Suprapubic skin (tissue), 4 donors: ENCODE results near the gene CST4.

Experiments used
- EP300 ChIP-seq: sonication (generic); formaldehyde crosslinking; IDR thresholded peaks from one replicate; pipeline ENCODE4 v1.6.1; 2017; ENCODE audit warnings: antibody characterized with exemption
- POLR2A ChIP-seq, 2 donors: fragments of 450-650 bp; IDR thresholded peaks; one replicate each; pipeline ENCODE4 v1.6.1; 2017; ENCODE audit warnings: antibody characterized with exemption in 2 of 2, mild to moderate bottlenecking in 2 of 2, moderate library complexity in 2 of 2
- POLR2AphosphoS5 ChIP-seq, 3 donors: sonication (generic); formaldehyde crosslinking; IDR thresholded peaks; one replicate each; pipeline ENCODE4 v1.6.1; 2017; ENCODE audit warnings: antibody characterized with exemption in 3 of 3
- TF ChIP-seq, protein P1 (sequence below), 2 donors: fragments of 200-600 bp in 1 of 2; fragments of 450-650 bp in 1 of 2; sonication (generic) in 1 of 2; IDR thresholded peaks; one replicate each; pipeline ENCODE4 v1.5.1; 2016 to 2019; ENCODE audit warnings: antibody characterized with exemption in 2 of 2, mild to moderate bottlenecking in 1 of 2, moderate library complexity in 1 of 2

DNA sequence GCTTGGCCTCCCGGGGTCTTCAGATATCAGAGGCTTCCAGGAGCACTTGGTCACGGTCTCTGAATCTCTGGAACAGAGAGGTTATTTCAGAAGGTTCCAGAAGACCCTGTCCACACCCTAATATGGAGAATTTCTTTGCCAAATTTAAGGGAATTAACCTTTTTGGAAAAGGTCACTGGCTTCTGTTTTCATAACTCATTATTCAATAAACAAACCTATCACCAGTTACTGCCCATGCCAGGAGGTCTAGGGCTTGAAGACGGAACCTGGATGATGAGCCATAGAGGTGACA lies 507 bp upstream of the CST4 start:
- TF ChIP-seq, protein P1, sequence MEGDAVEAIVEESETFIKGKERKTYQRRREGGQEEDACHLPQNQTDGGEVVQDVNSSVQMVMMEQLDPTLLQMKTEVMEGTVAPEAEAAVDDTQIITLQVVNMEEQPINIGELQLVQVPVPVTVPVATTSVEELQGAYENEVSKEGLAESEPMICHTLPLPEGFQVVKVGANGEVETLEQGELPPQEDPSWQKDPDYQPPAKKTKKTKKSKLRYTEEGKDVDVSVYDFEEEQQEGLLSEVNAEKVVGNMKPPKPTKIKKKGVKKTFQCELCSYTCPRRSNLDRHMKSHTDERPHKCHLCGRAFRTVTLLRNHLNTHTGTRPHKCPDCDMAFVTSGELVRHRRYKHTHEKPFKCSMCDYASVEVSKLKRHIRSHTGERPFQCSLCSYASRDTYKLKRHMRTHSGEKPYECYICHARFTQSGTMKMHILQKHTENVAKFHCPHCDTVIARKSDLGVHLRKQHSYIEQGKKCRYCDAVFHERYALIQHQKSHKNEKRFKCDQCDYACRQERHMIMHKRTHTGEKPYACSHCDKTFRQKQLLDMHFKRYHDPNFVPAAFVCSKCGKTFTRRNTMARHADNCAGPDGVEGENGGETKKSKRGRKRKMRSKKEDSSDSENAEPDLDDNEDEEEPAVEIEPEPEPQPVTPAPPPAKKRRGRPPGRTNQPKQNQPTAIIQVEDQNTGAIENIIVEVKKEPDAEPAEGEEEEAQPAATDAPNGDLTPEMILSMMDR (IDR thresholded peaks at IDR 0.05) = no peak
- TF ChIP-seq EP300 (no peak), POLR2A (IDR thresholded peaks at IDR 0.05) (no peak), POLR2AphosphoS5 (IDR thresholded peaks at IDR 0.05) (no peak)
